Fibroblast of upper back skin (primary cell): ENCODE data around the gene SPON1.
"Not testable (repeated sequence)": the region's sequence is repeated elsewhere in the genome, so short reads cannot be mapped to it uniquely, and the experiment has no call there.

Experiments used
- DNase-seq: peaks from one replicate; pipeline ENCODE4 v3.0.0-alpha.2; 2013

SPON1 gene

DNA sequence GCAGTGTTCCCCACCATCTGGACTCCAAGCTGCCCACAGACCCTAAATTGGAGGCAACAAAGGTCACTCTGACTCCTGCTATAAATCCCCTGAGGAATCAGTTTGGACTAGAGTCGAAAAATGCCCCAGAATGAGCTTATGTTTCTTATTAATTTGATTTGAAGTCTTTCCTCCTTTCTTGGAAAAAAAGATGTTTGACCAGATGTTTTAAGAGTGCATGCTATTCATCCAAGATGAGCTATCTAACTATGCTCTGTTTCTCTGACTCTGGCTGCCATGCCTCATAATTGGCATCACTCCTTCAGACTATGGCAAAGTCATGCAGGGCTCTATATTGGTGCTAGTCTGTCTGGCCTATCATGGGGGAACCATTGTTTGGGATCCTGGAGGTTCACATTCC, 174.0 kb downstream of the SPON1 start:
- DNase-seq: no peak

- no peak for DNase-seq
Measured at GRCh38 chr11:14137284-14137683, 174.8 kb downstream of the SPON1 start.

DNA sequence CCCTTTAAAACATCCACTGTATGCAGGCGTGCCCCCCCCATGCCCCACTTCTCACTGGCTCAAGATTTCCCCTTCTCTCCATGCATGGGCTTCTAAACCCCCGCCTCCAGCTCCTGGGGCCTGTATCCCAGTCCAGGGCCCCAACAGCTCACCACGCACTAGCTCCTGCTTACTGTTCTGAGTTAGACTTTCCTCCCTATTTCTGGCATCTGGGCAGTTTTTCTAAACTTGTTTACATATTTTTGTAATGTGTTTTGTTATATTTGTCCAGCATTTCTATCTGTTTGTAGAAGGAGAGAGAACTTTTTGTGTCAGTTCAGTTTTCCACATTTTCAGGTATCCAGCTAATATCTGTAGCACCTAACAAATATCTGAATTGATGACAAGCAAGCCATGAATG, 178.5 kb downstream of the SPON1 start:
- DNase-seq: no peak

- no peak for DNase-seq
Measured at GRCh38 chr11:14141676-14142075, 179.2 kb downstream of the SPON1 start.

DNA sequence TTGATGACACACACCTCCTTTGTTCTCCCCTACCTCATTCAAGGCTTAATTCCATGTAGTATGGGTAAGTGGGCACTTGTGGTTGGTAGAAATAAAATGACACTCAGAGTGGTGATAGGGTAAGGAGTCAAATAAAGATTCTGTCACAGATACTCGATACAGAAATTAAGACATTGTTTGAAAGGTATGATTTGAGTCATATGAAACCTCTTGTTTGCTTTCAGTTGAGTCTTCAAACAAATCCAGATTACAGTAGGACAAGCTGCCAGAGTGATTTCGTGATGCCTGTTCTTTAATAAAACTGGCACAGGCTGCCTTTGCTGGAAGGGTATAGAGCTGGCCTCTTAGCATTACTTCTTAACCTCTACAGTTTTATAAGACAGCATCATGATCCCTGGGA, 182.4 kb downstream of the SPON1 start:
- DNase-seq: no peak

DNA sequence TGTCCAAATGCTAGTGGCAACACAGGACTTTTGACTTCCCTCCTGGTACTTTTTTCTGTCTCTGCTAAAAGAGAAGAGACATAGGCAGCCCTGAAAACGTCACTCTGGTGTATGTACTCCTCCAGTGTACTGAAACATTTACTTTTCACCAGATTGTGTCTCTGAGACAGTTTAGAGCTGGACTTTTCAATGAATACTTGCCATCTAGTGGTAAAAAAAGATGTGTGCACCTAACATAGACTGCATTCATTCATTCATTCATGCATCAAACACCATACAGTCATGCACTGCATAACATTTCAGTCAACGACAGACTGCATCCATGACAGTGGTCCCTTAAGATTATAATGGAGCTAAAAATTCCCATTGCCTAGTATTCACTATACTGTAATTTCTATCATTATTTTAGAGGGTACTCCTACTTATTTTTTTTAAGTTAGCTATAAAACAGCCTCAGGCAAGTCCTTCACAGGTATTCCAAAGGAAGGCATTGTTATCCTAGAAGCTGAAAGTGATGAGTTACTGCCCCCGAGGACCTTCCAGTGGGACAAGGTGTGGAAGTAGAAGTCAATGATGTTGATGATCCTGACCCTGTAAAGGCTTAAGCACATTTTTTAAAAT, 186.2 kb downstream of the SPON1 start:
- DNase-seq: peak; percentile 34

DNA sequence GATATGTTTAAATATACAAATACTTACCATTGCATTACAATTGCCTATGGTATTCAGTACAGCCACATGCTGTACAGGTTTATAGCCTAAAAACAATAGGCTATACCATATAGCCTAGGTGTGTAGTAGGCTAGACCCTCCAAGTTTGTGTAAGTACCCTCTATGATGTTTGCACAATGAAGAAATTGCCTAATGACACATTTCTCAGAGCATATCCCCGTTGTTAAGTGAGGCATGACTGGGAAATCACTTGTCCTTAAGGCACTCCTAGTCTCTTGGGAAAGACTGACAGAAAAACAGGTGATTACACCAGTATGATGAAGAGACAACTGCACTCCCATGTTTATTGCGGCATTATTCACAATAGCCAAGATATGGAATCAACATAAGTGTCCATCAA, 187.2 kb downstream of the SPON1 start:
- no peak for DNase-seq

DNA sequence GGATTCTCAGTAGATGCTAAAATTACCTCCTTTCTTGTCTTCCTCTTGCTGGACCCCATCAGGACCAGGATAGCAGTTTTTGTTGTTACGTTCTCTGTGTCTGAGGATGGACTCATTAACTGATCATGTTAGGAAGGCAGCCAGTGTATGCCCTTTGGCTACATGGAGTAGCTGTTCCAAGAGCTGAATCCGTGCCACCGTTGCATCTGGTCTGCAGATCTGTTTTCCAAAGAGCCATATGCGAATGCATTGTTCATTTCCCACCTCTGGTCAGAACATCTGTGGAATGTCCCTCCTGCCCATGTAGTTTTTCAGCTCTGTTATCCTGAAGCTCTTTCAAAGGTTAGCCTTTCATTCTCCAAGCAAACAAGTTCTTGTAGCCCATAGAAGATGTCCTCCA, 188.4 kb downstream of the SPON1 start:
- DNase-seq: no peak

DNA sequence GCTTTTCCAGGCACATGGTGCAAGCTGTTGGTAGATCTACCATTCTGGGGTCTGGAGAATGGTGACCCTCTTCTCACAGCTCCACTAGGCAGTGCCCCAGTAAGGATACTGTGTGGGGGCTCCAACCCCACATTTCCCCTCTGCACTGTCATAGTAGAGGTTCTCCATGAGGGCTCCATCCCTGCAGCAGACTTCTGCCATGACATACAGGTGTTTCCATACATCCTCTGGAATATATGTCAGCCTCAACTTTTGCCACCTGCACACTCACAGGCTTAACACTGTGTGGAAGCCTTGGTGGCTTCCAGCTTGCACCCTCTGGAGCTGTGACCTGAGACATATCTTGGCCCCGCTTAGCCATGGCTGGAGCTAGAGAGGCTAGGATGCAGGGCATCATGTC, 191.6 kb downstream of the SPON1 start:
- not testable (repeated sequence) for DNase-seq

- DNase-seq: no peak
Measured at GRCh38 chr11:14158393-14158792, 195.9 kb downstream of the SPON1 start.

DNA sequence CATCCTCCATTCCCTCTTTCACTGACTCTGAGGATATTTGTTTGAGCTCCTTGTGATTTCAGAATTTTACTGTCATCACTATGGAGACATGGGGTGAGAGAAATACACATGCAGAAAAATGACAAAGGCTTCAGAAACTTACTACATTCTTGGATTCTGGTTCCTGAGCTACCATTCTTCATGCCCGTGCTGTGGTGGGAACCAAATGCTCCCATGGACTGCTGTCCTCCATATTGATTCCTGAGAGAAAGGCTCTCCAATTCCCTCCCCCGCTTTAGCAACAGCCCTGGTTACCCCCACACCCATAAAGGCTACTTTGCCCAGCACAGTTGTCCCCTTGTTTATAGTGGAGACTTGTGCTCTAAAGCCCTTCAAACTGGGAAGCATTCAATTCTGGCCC, 201.1 kb downstream of the SPON1 start:
- no peak for DNase-seq

- not testable (repeated sequence) for DNase-seq
Measured at GRCh38 chr11:14173679-14174078, 211.2 kb downstream of the SPON1 start.

- no peak for DNase-seq
Measured at GRCh38 chr11:14179116-14179820, 216.7 kb downstream of the SPON1 start.

DNA sequence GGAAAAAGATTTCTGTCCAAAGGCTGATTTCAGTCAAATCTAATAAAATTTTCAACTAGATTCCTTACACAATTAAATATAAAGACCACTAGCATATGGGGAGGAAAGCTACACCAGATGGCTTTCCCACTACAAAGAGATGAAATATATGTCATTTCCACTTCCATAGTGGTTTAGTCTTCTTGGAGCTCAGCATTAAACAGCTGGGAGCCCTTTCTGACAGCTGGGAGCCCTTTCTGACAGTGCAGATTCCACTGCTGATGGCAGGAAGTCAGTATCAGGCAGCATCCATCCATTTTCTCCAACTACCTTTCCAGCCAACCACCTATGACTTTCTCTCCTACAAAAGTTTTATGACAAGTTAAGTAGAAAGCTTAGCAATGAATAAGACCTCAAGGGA, 218.6 kb downstream of the SPON1 start:
- no peak for DNase-seq

GRCh38 chr11:14182833-14183364, 220.4 kb downstream of the SPON1 start:
- DNase-seq: no peak

GRCh38 chr11:14184028-14184940, 221.8 kb downstream of the SPON1 start:
- no peak for DNase-seq

GRCh38 chr11:14185461-14185860, 222.9 kb downstream of the SPON1 start:
- DNase-seq: no peak

GRCh38 chr11:14186046-14186775, 223.7 kb downstream of the SPON1 start:
- DNase-seq: no peak

DNA sequence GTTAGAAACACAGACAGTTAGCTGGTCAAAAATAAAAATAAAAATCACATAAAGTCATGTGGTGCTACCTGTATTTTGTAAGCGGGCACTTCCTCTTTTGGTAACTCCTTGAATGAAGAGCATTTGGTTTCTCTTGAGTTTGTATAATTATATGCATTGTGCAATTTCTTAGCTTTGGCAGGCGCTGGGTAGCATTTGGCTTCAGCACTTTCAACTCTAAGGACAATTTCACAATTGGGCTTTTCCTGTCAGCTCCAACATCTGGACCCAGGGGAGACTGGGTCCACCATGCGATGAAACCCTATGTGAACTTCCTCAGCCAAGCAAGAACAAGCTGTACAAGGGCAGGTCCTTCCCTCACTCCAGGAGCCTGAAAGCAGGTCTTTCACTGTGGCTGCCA, 227.4 kb downstream of the SPON1 start:
- DNase-seq: no peak

DNA sequence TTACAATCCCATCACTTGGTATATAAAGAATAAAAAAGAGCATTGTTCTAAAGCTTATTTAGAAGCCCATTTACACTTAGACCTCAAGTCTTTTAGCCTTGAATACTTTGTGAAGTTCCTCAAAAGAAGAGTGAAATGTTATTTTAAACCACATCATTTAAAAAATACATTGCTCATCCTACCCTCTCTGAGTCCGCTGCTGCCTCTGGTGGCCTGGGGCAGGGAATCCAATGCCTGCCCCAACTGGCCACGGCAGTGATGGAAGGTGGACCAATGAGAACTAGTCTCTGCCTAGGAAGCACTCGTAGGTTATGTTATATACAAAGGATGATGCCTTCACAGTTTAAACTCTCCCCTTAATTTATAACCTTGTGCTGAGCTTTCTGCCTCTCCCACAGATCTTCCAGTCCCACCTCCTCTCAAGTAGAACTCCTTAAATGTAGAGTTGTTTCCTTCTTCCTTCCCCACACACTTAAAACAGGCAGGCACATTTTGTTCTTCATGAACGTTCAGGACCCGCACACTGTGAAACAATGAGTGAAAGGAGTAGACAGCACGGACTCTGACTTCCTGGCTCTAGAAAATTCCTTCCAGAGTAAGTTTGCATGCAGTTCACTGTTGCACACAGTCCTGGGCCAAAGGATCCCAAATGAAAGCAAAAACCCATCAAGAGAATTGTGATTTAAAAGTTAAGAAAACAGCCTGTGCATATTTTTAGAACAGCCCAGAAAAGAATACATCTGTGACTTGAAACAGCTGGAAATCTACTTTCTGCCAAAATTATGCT, 228.7 kb downstream of the SPON1 start:
- no peak for DNase-seq

DNA sequence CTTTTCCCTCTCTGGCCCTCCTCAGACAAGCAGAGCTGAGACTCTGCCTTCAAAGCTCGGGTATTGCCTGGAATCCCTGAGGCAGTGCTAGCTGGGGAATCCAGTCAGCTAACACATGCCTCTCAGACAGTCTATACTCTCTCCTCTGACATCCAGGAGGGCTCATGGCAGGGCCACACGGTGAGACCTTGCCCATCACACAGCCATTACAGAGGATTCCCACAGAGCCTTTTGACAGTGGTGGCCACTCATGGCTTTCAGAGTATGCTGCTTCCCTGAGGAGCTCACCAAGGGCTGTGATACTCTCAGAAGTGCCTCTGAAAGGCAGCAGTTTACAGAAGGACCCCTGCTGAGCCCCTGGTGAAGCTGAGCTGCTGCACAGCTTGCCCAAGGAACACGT, 231.1 kb downstream of the SPON1 start:
- DNase-seq: no peak
